GM10248 (cell line): ENCODE measurements around the gene NUP54.

Experiments
- CTCF ChIA-PET: fragments of 300-600 bp; sonication (Branson Sonifier 250); formaldehyde crosslinking; extraction: SDS; loops from one replicate; lab custom pipeline; 2021; ENCODE audit warnings: antibody characterized with exemption; lab: Yijun Ruan, JAX
- POLR2A ChIA-PET: fragments of 350-650 bp; sonication (Branson Sonifier 250); formaldehyde crosslinking; extraction: SDS; loops from one replicate; lab custom pipeline; 2020; ENCODE audit warnings: antibody characterized with exemption; lab: Yijun Ruan, JAX
- DNase-seq: peaks from one replicate; pipeline ENCODE4 v3.0.0; 2012; ENCODE audit errors: extremely low spot score
- TF ChIP-seq, protein P1 (sequence below): IDR thresholded peaks from 2 replicates; pipeline ENCODE4 v1.5.1; 2012; ENCODE audit warnings: mild to moderate bottlenecking, low read depth; ENCODE audit errors: extremely low read depth, missing control alignments, control extremely low read depth

NUP54 gene

DNA sequence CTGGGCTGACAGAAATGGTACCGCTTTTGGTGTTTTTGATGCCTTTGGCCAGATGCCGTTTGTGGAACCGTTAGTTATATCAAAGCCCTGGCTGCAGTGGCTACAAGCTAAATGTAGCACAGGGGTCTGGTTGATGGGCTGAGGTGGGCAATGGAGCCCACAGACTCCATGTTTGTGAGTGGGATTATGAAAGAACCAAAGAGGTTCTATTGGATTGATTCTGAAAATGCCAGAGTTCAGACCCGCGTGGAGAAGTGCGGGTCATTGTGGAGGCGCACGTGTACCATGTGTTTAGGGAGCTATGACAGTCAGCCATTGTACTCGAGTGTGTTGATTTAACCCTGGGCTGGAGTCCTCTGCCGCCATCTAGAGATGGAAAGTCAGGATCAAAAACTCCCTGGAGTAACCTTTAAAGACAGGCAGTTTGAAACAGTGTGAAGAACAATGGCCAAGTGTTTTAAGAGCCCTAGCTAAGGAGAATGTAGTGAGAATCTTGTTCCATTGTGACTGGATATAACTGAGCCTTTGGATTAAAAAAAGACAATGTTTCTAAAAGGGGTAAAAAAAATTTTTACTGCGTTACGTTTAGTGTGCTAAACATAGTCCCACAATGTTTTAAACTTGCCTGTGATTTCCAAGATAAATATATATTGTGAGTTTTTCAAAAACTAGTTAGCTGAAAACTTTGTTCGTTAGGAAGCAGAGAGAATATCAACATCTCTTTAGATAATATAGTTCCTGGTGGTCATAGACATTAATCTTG lies 61.0 kb downstream of the NUP54 start:
- POLR2A ChIA-PET, result no interaction called here
- TF ChIP-seq, protein P1, sequence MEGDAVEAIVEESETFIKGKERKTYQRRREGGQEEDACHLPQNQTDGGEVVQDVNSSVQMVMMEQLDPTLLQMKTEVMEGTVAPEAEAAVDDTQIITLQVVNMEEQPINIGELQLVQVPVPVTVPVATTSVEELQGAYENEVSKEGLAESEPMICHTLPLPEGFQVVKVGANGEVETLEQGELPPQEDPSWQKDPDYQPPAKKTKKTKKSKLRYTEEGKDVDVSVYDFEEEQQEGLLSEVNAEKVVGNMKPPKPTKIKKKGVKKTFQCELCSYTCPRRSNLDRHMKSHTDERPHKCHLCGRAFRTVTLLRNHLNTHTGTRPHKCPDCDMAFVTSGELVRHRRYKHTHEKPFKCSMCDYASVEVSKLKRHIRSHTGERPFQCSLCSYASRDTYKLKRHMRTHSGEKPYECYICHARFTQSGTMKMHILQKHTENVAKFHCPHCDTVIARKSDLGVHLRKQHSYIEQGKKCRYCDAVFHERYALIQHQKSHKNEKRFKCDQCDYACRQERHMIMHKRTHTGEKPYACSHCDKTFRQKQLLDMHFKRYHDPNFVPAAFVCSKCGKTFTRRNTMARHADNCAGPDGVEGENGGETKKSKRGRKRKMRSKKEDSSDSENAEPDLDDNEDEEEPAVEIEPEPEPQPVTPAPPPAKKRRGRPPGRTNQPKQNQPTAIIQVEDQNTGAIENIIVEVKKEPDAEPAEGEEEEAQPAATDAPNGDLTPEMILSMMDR, result peak; percentile 21
- CTCF ChIA-PET, result interaction anchor here (1.0 to 2.9 kb wide), 9 partner anchors 10 to 191 kb away, joined by 3 to 12 read pairs (median 6); no protein-coding TSS in a partner anchor
- DNase-seq, result peak; percentile 31

DNA sequence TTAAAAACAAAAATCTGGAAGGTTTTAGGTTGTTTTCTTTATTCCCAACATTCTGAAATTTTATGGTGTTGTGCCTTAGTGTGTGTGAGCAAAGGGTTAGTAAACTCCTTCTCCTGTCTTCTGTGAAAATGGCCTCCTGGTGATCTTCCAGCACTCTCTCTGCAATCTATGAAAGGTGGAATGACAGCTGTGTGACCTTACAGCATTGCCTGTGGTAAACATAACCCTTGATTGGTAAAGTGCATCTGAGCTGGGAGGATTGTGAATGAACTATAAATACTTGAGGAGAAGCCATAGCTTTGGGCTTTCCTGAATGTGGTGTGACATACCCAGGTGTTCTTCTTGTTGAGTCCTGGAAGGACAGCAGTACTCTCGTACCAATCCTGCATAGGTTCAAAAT lies 63.7 kb downstream of the NUP54 start:
- TF ChIP-seq, protein P1, result no peak
- DNase-seq, result no peak
- CTCF ChIA-PET, result interaction anchor here (1.6 to 4.5 kb wide), 3 partner anchors 11 to 88 kb away, joined by 5 to 25 read pairs (median 7); no protein-coding TSS in a partner anchor
- POLR2A ChIA-PET, result no interaction called here

DNA sequence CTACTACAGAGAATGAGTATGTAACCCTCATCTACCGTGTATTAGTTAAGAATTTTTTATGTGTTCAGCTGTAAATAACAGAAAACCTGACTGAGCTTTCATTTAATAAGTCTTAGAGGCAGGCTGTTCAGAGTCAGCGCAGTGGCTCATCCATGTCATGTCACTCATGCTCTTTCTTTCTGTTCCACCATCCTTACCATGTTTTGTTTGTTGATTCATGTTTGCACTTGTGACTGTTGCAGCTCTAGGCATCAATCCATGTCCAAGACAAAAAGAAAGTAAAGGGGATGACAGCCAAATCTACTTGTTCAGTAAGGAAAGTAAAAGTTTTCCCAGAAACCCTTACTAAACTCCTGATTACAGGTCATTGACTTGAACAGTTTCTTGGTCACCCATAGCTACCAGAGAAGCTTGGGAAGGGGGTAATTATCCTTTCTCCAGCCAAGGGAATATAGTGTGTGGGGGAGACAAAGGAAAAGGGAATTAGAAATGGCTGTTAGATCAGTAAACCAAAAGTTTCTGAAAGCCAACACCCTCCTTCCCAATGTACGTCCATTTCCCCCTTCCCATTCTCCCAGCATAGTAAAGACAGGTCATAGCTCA lies 64.7 kb downstream of the NUP54 start:
- POLR2A ChIA-PET, result no interaction called here
- CTCF ChIA-PET, result interaction anchor here (0.8 to 4.5 kb wide), 8 partner anchors 10 to 87 kb away, joined by 3 to 25 read pairs (median 4); no protein-coding TSS in a partner anchor
- TF ChIP-seq, protein P1, result no peak
- DNase-seq, result no peak

- no peak for DNase-seq
- CTCF ChIA-PET, result interaction anchor here (1.1 to 2.1 kb wide), 4 partner anchors 10 to 182 kb away, joined by 3 to 5 read pairs (median 4); no protein-coding TSS in a partner anchor
- TF ChIP-seq, protein P1, result no peak
- POLR2A ChIA-PET, result no interaction called here
These were observed 70.1 kb downstream of the NUP54 start for GRCh38 chr4:76078033-76078613.

DNA sequence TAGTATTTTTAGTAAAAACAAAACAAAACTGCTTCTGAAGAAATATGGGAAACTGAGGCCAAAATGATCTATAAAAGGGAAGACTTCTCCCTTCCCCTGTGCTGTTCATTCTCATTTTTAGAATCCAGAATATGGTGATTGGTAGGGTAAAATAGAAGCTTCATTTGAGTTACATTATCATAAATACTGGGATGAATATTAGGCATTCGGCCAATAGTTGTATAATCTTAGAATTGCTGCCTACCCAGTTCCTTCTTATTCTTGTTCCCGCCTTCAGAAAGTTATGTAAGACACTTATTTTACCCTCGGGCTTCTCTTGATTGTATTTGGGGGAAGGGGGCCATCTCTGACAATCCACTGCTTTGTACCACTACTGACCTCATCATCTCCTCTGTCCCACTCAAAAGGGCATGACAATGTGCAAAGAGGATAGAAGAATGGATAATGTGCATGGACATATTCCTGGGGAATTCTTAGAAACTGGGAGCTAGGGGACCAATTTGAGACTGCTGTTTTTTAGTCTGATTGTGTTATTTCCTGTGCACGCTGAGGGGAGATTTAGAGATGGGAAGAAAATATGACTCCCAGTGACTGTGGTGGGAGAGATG lies 73.1 kb downstream of the NUP54 start:
- ChIA-PET POLR2A (no interaction called here), CTCF (interaction anchor here (1.0 to 2.7 kb wide), 3 partner anchors 12 to 79 kb away, joined by 3 to 6 read pairs (median 3); no protein-coding TSS in a partner anchor)
- TF ChIP-seq, protein P1, result no peak
- no peak for DNase-seq

DNA sequence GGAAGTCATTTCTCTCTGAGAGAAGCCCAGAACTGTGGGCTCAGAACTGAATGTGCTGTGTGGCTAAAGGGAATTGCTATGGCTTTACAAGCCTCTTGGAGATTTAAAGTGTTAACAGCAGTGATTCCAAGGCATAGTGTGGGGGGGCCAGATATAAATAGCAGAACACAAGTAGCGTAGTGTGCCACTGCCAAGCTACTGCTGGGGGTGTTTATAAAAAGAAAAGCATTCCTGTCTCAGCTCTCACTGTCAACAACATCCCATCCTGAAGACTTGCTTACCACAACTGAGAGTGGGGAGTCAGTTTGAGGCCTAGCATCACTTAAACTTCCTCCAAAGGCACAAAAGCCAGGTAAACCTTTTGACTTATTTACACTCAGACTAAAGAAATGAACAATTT lies 73.7 kb downstream of the NUP54 start, which contains the start of gene ART3:
TSS of gene ART3 (plus strand) at position 242 of the 400 bp plus-strand sequence. CDS start 1,181 bp downstream, outside the sequence.
- DNase-seq, result no peak
- CTCF ChIA-PET, result interaction anchor here (1.0 to 2.7 kb wide), 4 partner anchors 10 to 79 kb away, joined by 3 to 6 read pairs (median 4); no protein-coding TSS in a partner anchor
- POLR2A ChIA-PET, result no interaction called here
- TF ChIP-seq, protein P1, result no peak
